Measurements from ENCODE around the gene ARHGEF3. TPM values are rescaled to one million over a fixed set of nuclear protein-coding genes. Genes with fewer than 3 reads are reported as not detected.

The ARHGEF3 gene
- polyA plus RNA-seq (2013, experiment 1 of 2) = 2.7 TPM
- polyA plus RNA-seq (2013, experiment 2 of 2) = 2.8 TPM

GRCh38 chr3:56801662-56802377, at the start of gene ARHGEF3:
ARHGEF3 (minus strand) TSS chr3:56801949; CDS start chr3:56801798, 151 bp downstream.
- Histone ChIP-seq H3K36me3 (ENCODE audit: control insufficient read depth, insufficient read depth, low read length) (no peaks in the 10 kb centered on the region), H2BK120ac (ENCODE audit: low read depth, low read length) (no peak within 1 kb of the TSS), H3K18ac (ENCODE audit: low read length) (peak within 1 kb of the TSS; percentile 71), H2AK5ac (ENCODE audit: low read length) (peak within 1 kb of the TSS; percentile 18), H4K5ac (ENCODE audit: low read length) (no peak within 1 kb of the TSS), H4K8ac (ENCODE audit: low read depth, low read length) (no peak within 1 kb of the TSS), H3K4ac (ENCODE audit: low read depth, low read length) (no peak within 1 kb of the TSS), H3K56ac (ENCODE audit: low read length) (peak within 1 kb of the TSS; percentile 91), H3K79me2 (ENCODE audit: control insufficient read depth, insufficient read depth, low read length) (no peaks in the 10 kb centered on the region), H3K4me3 (ENCODE audit: low read length) (peak within 1 kb of the TSS; percentile 41), H3K27me3 (ENCODE audit: insufficient read depth, low read length, poor library complexity) (no peaks in the 10 kb centered on the region), H3K4me1 (ENCODE audit: control insufficient read depth, low read depth, low read length) (peaks cover 6% of the 10 kb centered on the region), H2BK15ac (replicated peaks; ENCODE audit: low read depth) (no peak within 1 kb of the TSS), H3K4me2 (ENCODE audit: low read length) (peak within 1 kb of the TSS; percentile 92), H3K23ac (ENCODE audit: low read length) (no peak within 1 kb of the TSS), H3K9ac (ENCODE audit: low read length) (peak within 1 kb of the TSS; percentile 69), H3K27ac (ENCODE audit: low read depth, low read length) (no peak within 1 kb of the TSS), H2BK5ac (ENCODE audit: low read length) (no peak within 1 kb of the TSS), H3K79me1 (ENCODE audit: low read length) (peaks cover 2% of the 10 kb centered on the region)
- WGBS (ENCODE audit: extremely low coverage, insufficient coverage, low lambda C conversion rate) = no CpG with 5 or more reads among the region's 60 CpGs
- peak; percentile 93 for DNase-seq

GRCh38 chr3:56849698-56850097, 47.9 kb upstream of the ARHGEF3 start:
- no peaks in the 10 kb centered on the region for H3K79me2 ChIP-seq (ENCODE audit: control insufficient read depth, insufficient read depth, low read length)
- H3K18ac ChIP-seq (ENCODE audit: low read length) = no peak overlapping the region
- no CpG with 5 or more reads among the region's 7 CpGs for WGBS (ENCODE audit: extremely low coverage, insufficient coverage, low lambda C conversion rate)
- no peak overlapping the region for H3K23ac ChIP-seq (ENCODE audit: low read length)
- no peak overlapping the region for H3K9ac ChIP-seq (ENCODE audit: low read length)
- H3K4me1 ChIP-seq (ENCODE audit: control insufficient read depth, low read depth, low read length) = no peaks in the 10 kb centered on the region
- H3K4me3 ChIP-seq (ENCODE audit: low read length) = no peak overlapping the region
- no peak overlapping the region for H3K27ac ChIP-seq (ENCODE audit: low read depth, low read length)
- H2BK15ac ChIP-seq (replicated peaks; ENCODE audit: low read depth) = no peak overlapping the region
- H3K27me3 ChIP-seq (ENCODE audit: insufficient read depth, low read length, poor library complexity) = no peaks in the 10 kb centered on the region
- no peaks in the 10 kb centered on the region for H3K36me3 ChIP-seq (ENCODE audit: control insufficient read depth, insufficient read depth, low read length)
- H3K79me1 ChIP-seq (ENCODE audit: low read length) = no peaks in the 10 kb centered on the region
- no peak overlapping the region for H4K5ac ChIP-seq (ENCODE audit: low read length)
- no peak overlapping the region for H3K4ac ChIP-seq (ENCODE audit: low read depth, low read length)
- H4K8ac ChIP-seq (ENCODE audit: low read depth, low read length) = no peak overlapping the region
- no peak overlapping the region for H3K56ac ChIP-seq (ENCODE audit: low read length)
- H2AK5ac ChIP-seq (ENCODE audit: low read length) = no peak overlapping the region
- H2BK5ac ChIP-seq (ENCODE audit: low read length) = no peak overlapping the region
- H3K4me2 ChIP-seq (ENCODE audit: low read length) = no peak overlapping the region
- no peak overlapping the region for H2BK120ac ChIP-seq (ENCODE audit: low read depth, low read length)
- DNase-seq = no peak

GRCh38 chr3:56845505-56845904, 43.8 kb upstream of the ARHGEF3 start:
- Histone ChIP-seq H3K4me3 (ENCODE audit: low read length) (no peak overlapping the region), H3K4me2 (ENCODE audit: low read length) (no peak overlapping the region), H4K5ac (ENCODE audit: low read length) (no peak overlapping the region), H3K4ac (ENCODE audit: low read depth, low read length) (no peak overlapping the region), H3K23ac (ENCODE audit: low read length) (no peak overlapping the region), H2BK120ac (ENCODE audit: low read depth, low read length) (no peak overlapping the region), H2AK5ac (ENCODE audit: low read length) (no peak overlapping the region), H3K9ac (ENCODE audit: low read length) (no peak overlapping the region), H3K18ac (ENCODE audit: low read length) (no peak overlapping the region), H2BK15ac (replicated peaks; ENCODE audit: low read depth) (no peak overlapping the region), H3K4me1 (ENCODE audit: control insufficient read depth, low read depth, low read length) (no peaks in the 10 kb centered on the region), H3K79me2 (ENCODE audit: control insufficient read depth, insufficient read depth, low read length) (no peaks in the 10 kb centered on the region), H4K8ac (ENCODE audit: low read depth, low read length) (no peak overlapping the region), H3K79me1 (ENCODE audit: low read length) (no peaks in the 10 kb centered on the region), H3K27me3 (ENCODE audit: insufficient read depth, low read length, poor library complexity) (no peaks in the 10 kb centered on the region), H3K56ac (ENCODE audit: low read length) (no peak overlapping the region), H2BK5ac (ENCODE audit: low read length) (no peak overlapping the region), H3K36me3 (ENCODE audit: control insufficient read depth, insufficient read depth, low read length) (no peaks in the 10 kb centered on the region), H3K27ac (ENCODE audit: low read depth, low read length) (no peak overlapping the region)
- DNase-seq = no peak
- WGBS (ENCODE audit: extremely low coverage, insufficient coverage, low lambda C conversion rate) = no CpG with 5 or more reads among the region's 2 CpGs

GRCh38 chr3:56844536-56844935, 42.8 kb upstream of the ARHGEF3 start:
- Histone ChIP-seq H4K5ac (ENCODE audit: low read length) (no peak overlapping the region), H2BK5ac (ENCODE audit: low read length) (no peak overlapping the region), H3K27me3 (ENCODE audit: insufficient read depth, low read length, poor library complexity) (no peaks in the 10 kb centered on the region), H2BK15ac (replicated peaks; ENCODE audit: low read depth) (no peak overlapping the region), H3K4me1 (ENCODE audit: control insufficient read depth, low read depth, low read length) (no peaks in the 10 kb centered on the region), H3K4me3 (ENCODE audit: low read length) (no peak overlapping the region), H3K27ac (ENCODE audit: low read depth, low read length) (no peak overlapping the region), H3K23ac (ENCODE audit: low read length) (no peak overlapping the region), H3K36me3 (ENCODE audit: control insufficient read depth, insufficient read depth, low read length) (no peaks in the 10 kb centered on the region), H3K4ac (ENCODE audit: low read depth, low read length) (no peak overlapping the region), H3K9ac (ENCODE audit: low read length) (no peak overlapping the region), H3K79me2 (ENCODE audit: control insufficient read depth, insufficient read depth, low read length) (no peaks in the 10 kb centered on the region), H3K4me2 (ENCODE audit: low read length) (no peak overlapping the region), H3K79me1 (ENCODE audit: low read length) (no peaks in the 10 kb centered on the region), H4K8ac (ENCODE audit: low read depth, low read length) (no peak overlapping the region), H2BK120ac (ENCODE audit: low read depth, low read length) (no peak overlapping the region), H3K56ac (ENCODE audit: low read length) (no peak overlapping the region), H2AK5ac (ENCODE audit: low read length) (no peak overlapping the region), H3K18ac (ENCODE audit: low read length) (no peak overlapping the region)
- DNase-seq = no peak

- Histone ChIP-seq H3K4me2 (ENCODE audit: low read length) (no peak overlapping the region), H3K4me1 (ENCODE audit: control insufficient read depth, low read depth, low read length) (no peaks in the 10 kb centered on the region), H3K27ac (ENCODE audit: low read depth, low read length) (no peak overlapping the region)
Observed at GRCh38 chr3:56839784-56840715, 38.3 kb upstream of the ARHGEF3 start.

More at GRCh38 chr3:56839784-56840715, 38.3 kb upstream of the ARHGEF3 start:
- no CpG with 5 or more reads among the region's 9 CpGs for WGBS (ENCODE audit: extremely low coverage, insufficient coverage, low lambda C conversion rate)
- no peaks in the 10 kb centered on the region for H3K79me1 ChIP-seq (ENCODE audit: low read length)
- no peak overlapping the region for H3K23ac ChIP-seq (ENCODE audit: low read length)
- no peak overlapping the region for H2AK5ac ChIP-seq (ENCODE audit: low read length)
- H2BK5ac ChIP-seq (ENCODE audit: low read length) = no peak overlapping the region
- H3K4me3 ChIP-seq (ENCODE audit: low read length) = no peak overlapping the region
- H3K27me3 ChIP-seq (ENCODE audit: insufficient read depth, low read length, poor library complexity) = no peaks in the 10 kb centered on the region
- no peak overlapping the region for H2BK15ac ChIP-seq (replicated peaks; ENCODE audit: low read depth)
- no peak overlapping the region for H4K5ac ChIP-seq (ENCODE audit: low read length)
- DNase-seq = peak; percentile 56
- no peak overlapping the region for H3K4ac ChIP-seq (ENCODE audit: low read depth, low read length)
- H4K8ac ChIP-seq (ENCODE audit: low read depth, low read length) = no peak overlapping the region
- no peak overlapping the region for H2BK120ac ChIP-seq (ENCODE audit: low read depth, low read length)
- no peak overlapping the region for H3K56ac ChIP-seq (ENCODE audit: low read length)
- H3K36me3 ChIP-seq (ENCODE audit: control insufficient read depth, insufficient read depth, low read length) = no peaks in the 10 kb centered on the region
- no peak overlapping the region for H3K9ac ChIP-seq (ENCODE audit: low read length)
- no peaks in the 10 kb centered on the region for H3K79me2 ChIP-seq (ENCODE audit: control insufficient read depth, insufficient read depth, low read length)
- H3K18ac ChIP-seq (ENCODE audit: low read length) = no peak overlapping the region

All from mesendoderm (in vitro differentiated cells).